ENCODE data around the gene GMEB1.
"Not testable (repeated sequence)": the region's sequence is repeated elsewhere in the genome, so short reads cannot be mapped to it uniquely, and the experiment has no call there.

Gene GMEB1

DNA sequence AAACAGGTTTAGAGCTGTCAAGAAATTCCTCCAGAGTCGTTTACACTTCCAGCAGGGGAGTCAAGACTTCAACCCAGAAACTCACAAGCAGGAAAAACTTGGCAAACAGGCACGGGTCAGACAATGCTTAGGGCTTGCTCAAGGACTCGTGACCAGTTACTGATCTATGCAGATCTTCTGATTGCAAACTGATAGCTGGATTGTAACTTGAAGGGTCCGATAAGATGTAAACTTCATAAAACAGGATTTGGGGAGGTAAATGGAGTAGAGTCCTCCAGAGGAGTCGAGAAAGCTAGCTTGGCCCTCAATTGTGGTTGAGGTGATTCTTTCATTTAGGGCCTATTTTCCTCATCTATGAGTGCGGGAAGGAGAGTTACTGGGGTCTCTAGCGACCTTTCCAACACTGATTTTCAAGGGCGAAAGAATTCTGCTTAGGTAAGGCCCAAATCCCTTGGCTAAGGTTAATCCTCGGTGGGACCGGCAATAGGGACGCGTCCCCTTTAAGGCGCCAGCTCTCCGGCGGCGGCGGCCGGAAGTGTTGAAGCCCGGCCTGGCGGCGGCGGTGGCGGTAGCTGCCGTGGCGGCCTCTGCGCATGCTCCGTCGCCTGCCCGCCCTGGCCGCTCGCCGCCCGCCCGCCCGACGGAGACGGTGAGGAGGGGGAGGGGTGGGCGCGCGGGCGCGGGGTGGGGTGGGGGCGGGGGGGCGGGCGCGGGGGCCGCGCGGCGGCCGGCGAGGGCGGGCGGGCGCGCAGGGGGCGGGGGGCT, at the start of gene GMEB1:
GMEB1 (plus strand) TSS at position 594 of the 765 bp plus-strand sequence. CDS start 14,829 bp downstream, outside the sequence.
- no peak for DNase-seq

DNA sequence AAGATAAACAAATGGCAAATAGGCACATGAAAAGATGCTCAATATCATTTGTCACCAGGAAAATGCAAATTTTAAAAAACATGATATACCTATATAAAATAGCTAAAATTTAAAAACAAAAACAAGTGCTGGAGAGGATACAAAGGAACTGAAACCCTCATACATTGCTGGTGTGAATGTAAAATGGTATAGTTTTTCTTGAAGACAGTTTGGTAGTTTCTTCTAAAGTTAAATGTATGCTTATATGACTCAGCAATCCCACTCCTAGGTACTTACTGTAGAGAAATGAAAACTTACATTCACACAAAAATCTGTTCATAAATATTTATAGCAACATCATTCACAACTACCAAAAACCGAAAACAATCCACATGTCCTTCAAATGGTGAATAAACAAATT, 36.9 kb upstream of the GMEB1 start:
- DNase-seq: no peak

DNA sequence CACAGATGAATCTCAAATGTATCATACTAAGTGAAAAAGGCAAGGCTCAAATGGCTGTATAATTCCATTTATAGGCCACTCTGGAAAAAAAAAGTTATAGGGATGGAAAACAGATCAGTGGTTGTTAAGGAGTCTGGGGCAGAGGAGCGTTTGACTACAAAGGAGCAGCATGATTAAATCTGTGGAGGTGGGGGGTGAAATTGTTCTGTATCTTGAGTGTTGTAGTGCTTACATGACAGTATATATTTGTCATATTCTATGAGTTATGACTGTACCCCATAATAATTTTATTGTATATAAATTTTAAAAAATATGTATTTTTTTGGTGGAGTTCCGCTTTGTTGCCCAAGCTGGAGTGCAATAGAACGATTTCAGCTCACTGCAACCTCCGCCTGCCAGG, 36.0 kb upstream of the GMEB1 start:
- no peak for DNase-seq

DNA sequence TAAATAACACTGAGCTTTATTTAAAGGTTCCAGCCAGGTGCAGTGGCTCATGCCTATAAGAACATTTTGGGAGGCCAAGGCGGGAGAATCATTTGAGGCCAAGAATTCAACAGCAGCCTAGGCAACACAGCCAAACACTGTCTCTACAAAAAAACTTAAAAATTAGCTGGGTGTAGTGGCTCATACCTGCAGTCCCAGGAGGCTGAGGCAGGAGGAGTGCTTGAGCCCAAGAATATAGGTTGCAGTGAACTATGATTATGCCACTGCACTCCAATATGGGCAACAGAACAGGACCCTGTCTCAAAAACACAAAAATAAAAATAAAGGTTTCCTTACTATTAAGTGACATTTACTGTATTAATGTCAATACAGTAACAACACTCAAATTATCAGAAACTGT, 27.8 kb upstream of the GMEB1 start:
- no peak for DNase-seq

DNA sequence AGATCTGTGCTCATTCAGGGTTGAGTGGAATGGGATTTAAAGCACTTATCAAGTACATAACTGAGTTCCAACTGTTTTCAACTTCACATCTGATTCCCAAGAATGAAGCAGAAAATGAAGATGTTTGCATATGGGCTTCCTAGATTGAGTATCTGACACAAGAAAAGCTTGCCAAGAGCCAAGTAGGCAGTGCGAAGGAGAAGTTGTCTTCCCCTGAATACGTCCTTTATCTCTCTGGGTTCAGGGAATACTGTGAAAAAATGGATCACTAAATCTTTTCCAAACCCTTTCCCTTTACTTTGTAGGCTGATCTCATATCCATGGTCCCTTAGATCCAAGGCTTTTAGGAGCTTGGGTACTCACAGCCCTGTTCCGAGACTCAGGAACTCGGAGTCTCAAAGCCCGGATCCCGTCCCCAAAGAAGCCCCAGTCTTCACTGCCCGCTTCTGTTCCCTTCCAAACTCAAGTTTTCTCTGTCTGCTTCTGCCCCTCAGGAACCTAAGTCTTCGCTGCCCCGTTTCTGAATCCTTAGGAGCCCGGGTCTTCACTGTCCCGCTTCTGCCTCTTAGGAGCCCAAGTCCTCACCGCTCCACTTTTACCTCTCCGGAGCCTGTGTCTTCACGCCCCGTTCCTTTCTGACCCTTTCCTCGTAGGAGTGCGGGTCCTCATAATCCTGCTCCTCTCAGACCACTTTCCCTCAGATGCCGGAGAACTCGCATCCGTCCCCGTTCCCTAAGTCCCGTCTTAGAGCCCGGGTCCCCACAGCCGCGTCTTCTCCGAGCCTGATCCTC, 26.3 kb upstream of the GMEB1 start:
- DNase-seq: no peak

DNA sequence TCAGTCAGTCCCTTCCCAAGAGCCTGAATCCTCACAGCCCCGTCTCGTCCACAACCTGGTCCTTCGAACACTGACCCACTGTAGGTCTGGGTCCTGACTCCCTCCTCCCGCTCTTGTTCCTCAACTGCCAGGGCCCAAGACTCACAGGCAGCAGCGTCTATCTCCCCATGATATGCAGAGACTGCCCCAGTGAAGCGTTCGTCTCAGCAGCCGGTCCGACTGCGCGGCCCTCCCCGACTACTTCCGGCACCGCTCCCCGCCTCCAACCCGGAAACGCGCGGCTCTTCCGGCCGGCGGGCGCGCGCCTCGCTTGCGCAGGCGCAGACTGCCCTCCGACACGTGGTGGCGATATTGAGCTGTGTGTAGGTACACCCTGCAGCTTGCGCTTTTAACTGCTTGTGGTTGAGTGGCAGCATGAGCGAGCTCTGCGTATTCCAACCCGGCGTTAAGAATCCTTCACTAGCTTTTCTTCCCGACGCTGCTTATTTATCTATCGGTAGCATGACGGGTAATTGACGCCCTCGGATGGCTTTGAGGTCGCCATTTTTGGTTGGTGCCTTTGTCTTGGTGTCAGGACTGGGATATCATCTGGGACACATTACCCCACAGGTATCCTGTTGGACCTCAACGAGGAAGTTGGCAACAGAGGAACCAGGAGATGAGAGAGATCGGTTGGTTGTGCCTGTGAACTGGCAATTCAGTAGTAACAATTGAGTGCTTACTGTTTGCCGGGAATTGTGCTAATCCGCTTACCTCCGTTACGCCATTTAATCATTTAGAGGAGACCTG, 25.5 kb upstream of the GMEB1 start, which contains the start of gene TAF12:
TAF12 (minus strand) TSS at position 221 of the 789 bp plus-strand sequence. CDS start 20,986 bp downstream, outside the sequence.
- peak; percentile 80 for DNase-seq

GRCh38 chr1:28644494-28644893, 24.1 kb upstream of the GMEB1 start:
- DNase-seq: no peak

DNA sequence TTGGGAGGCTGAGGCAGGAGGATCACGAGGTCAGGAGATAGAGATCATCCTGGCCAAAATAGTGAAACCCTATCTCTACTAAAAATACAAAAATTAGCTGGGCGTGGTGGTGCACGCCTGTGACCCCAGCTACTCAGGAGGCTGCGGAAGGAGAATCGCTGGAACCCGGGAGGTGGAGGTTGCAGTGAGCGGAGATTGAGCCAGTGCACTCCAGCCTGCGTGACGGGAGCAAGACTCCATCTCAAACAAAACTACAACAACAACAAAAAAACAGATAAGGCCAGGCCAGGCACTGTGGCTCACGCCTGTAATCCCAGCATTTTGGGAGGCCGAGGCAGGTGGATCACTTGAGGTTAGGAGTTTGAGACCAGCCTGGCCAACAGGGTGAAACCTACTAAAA, 23.2 kb upstream of the GMEB1 start:
- DNase-seq: not testable (repeated sequence)

DNA sequence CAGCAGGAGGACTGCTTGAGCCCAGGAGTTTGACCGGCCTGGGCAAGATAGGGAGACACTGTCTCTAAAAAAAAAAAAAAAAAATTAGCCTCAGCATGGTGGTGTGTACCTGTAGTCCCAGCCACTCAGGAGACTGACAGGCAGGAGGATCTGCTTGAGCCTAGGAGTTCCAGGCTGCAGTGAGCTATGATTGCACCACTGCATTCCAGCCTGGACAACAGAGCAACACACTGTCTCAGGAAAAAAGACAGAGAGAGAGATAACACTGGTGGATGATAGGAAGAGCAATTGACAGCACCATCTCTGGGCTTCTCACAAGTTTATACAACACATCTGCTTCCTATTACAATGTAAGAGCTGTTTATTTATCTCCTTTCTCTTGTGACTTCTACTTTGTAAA, 22.5 kb upstream of the GMEB1 start:
- DNase-seq: no peak

DNA sequence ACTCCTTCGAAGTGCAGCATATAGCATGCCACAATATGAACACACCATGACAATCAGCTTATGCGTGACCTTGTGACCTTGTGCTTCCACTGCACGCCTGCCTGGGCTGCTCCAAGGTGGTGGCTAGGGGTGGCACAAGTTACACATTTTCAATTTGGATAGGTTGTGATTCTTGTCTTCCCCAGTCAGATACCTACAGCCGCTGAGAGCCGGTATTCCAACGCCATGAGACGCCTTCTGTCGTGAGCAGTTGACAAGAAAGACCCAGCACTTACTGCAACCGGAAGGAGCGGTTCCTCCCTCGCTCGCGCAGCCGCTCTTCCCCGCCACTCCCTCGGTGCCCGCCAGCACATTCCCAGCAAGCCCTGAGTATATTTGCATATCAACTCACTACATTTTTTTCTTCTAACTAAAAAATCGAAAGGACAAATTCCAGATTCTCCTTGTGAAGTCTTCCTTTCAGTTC, 20.5 kb upstream of the GMEB1 start:
- DNase-seq: peak; percentile 78

DNA sequence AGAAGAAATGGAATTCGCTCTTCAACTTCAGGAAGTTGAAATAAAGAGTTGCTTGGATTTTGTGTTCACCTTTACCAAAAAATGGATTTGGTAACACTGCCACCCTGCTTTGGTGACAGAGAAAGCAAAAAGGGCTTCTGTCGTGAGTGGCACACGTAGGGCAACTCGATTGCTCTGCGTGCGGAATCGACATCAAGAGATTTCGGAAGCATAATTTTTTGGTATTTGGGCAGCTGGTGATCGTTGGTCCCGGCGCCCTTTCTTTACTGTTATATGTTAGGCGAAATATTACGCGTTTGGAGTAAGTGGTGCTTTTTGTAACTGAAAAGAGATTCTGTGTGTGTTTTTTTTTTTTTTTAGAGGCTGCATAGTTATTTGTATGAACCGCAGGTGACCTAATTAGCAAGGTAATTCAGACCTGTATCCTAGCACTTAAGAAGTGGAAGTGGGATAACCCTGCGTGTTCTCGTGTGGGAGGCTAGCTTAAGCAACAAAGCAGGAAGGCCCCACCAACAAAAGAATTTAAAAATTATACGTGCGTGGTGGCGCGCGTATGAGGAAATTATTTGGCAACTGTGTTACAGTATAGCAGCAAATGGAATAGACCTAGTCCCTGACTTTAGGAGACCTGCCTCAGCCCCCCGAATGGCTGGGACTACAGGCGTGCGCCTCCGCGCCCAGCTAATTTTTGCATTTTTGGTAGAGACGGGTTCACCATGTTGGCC, 19.9 kb upstream of the GMEB1 start, which contains the start of gene RNU11:
RNU11 (plus strand) TSS at position 127 of the 725 bp plus-strand sequence.
- DNase-seq: peak; percentile 95

GRCh38 chr1:28653063-28653462, 15.5 kb upstream of the GMEB1 start:
- DNase-seq: not testable (repeated sequence)

DNA sequence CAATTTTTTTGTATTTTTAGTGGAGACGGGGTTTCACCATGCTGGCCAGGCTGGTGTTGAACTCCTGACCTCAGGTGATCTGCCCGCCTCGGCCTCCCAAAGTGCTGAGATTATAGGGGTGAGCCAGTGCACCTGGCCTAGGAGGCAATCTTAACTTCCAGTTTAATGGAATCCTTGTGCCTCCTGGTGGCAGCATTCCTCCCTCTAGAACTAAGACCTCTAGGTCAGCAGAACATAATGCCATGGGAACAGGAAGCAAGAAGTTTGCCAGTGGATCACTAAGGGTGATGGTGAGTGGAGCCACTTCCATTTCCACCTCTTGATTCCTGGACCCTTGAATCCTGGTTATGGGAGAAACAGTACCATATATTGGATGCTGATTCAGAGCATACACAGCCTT, 14.7 kb upstream of the GMEB1 start:
- DNase-seq: not testable (repeated sequence)

DNA sequence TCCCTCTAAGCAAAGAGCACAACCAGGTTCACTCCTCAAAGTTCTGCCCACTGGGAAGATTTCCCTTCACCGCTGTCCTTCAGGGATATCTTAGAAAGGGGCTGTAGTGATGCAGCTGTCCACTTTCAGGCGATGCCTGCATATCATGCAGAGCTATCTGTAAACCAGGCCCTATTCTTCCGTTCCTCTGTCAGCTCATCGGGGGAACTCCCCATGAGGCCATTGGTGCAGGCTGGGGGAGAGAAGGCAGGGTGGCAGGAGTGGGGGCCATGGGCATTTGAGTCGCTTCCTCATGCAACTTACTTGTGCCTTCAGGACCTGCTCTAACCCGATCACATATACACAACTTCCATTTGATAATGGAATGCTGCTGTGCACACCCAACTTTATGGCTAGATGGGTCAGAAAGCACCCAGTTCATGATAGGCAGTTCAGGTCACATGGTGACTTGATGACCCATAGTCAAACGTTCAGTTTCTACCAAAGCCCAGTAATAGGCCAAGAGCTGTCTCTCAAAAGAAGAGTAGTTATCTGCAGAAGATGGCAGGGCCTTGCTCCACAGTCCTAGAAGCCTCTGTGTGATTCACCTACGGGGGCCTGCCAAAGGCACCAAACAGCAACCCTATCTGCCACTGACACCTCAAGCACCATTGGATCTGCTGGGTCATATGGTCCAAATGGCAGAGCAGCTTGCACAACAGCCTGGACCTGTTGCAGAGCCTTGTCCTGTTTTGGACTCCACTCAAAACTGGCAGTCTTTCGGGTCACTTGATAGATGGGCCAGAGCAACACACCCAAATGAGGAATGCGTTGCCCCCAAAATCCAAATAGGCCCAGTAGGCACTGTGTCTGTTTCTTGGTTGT, 12.9 kb upstream of the GMEB1 start:
- DNase-seq: not testable (repeated sequence)

GRCh38 chr1:28656335-28656734, 12.2 kb upstream of the GMEB1 start:
- no peak for DNase-seq

DNA sequence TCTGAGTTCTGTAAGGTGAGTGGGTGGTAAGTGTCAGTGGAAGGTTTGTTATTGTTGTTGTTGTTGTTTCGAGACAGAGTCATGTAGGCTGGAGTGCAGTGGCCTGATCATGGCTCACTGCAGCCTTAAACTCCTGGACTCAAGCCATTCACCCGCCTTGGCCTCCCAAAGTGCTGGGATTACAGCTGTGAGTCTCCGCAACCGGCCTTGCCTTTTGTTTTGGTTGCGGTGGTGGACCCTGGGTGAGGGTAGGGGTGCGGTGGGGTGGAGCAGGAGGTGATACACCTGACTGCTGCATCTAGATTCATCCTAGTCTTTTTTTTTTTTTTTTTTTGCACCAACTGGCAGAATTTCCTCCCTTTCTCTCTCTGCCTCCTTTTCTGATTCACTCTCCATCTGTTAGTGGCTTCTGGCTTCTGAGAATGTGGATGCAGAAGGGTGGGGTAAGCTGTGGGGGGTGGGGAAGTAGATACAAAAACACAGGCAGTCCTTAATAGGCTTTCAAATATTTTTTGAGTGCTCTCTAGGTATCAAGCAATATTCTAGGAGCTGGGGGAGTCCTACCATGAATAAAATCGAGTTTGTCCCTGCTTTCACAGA, 4.6 kb upstream of the GMEB1 start:
- DNase-seq: no peak

DNA sequence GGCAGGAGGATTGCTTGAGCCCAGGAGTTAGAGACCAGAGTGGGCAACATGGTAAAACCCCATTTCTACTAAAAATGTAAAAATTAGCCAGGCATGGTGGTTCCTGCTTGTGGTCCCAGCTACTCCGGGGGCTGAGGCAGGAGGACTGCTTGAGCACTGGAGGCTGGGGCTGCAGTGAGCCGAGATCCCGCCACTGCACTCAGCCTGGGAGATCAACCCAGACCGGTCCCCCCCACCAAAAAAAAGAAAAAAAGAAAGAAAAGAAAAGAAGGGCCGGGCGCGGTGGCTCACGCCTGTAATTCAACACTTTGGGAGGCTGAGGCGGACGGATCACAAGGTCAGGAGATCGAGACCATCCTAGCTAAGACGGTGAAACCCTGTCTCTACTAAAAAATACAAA, 1.8 kb upstream of the GMEB1 start:
- DNase-seq: no peak

DNA sequence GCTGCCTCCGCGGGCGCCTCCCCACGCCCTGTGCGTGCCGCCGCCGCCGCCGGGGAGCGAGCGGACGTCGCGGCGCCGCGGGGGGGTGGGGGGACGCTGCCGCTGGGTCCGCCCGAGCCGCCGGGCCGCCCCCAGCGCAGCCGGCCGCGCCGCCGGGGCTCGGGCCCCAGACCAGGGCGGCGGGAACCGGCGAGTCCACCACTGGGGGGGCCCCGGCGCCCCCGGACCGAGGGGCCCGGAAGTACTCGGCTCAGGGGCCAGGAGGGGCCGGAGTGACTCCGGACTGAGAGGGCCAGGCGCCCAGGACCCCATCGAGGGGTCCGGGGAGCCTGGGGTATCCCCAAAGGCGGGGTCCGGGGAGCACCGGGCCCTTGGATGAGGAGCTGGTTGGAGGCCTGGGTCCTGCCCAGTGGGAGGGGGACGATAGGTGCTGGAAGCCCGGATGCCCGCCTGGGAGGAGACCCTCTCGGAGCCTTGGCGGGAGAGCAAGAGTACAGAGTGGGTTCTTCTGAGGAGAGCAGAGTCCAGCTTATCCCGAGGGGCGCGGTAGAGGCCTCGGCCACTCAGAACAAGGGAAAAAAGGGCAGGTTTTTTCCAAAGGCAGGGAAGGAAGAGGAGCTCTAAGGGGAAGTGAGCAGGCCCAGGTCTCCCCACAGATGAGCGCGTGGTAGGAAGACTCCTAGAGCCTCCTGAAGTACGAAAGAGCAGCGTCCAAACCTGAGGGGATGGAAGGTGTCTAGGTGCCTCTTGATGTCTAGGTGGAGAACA, 556 bp downstream of the GMEB1 start:
- no peak for DNase-seq

GRCh38 chr1:28671254-28671780, 2.7 kb downstream of the GMEB1 start:
- DNase-seq: no peak

GRCh38 chr1:28672971-28673370, 4.4 kb downstream of the GMEB1 start:
- DNase-seq: not testable (repeated sequence)

Data from SIG-M5 (cell line).